Activated CD4-positive, alpha-beta T cell treated with anti-CD3 and anti-CD28 coated beads for 36 hours (primary cell): Measurements from ENCODE around the gene FLAD1. TPM values are rescaled to one million over a fixed set of nuclear protein-coding genes. Genes with fewer than 3 reads are reported as not detected.

Experiments
- ATAC-seq: fragments of 200-7000 bp; cut with Tn5 transposase; one replicate; pipeline ENCODE4 v1.10.0; 2021; ENCODE audit warnings: mild to moderate bottlenecking, moderate library complexity
- CTCF ChIA-PET: fragments of 350-600 bp; sonication (Branson Sonifier 250); formaldehyde crosslinking; loops from one replicate; lab custom pipeline; 2021; ENCODE audit warnings: antibody characterized with exemption; lab: Charles Lee
- POLR2A ChIA-PET: fragments of 350-600 bp; sonication (Branson Sonifier 250); formaldehyde crosslinking; loops from one replicate; lab custom pipeline; 2021; ENCODE audit warnings: antibody characterized with exemption, inconsistent platforms; lab: Charles Lee
- DNase-seq: peaks from one replicate; pipeline ENCODE4 v3.0.0-alpha.2; 2020
- H3K27ac Mint-ChIP-seq: one replicate; pipeline ENCODE4 v1.8.0; 2021; ENCODE audit warnings: mixed read lengths
- H3K27me3 Mint-ChIP-seq: one replicate; pipeline ENCODE4 v1.8.0; 2021; ENCODE audit warnings: mixed read lengths
- H3K36me3 Mint-ChIP-seq: one replicate; pipeline ENCODE4 v1.8.0; 2021; ENCODE audit warnings: low read depth, mixed read lengths
- H3K4me1 Mint-ChIP-seq: one replicate; pipeline ENCODE4 v1.8.0; 2021; ENCODE audit warnings: mixed read lengths
- H3K4me3 Mint-ChIP-seq: one replicate; pipeline ENCODE4 v1.8.0; 2021; ENCODE audit warnings: mild to moderate bottlenecking, moderate library complexity, mixed read lengths
- H3K9me3 Mint-ChIP-seq: one replicate; pipeline ENCODE4 v1.8.0; 2021; ENCODE audit warnings: low read depth, mixed read lengths
- intact Hi-C, 2 experiments: fragments of 100-400 bp; cut with DNase I in 1 of 2; cut with micrococcal nuclease in 1 of 2; formaldehyde crosslinking; loops; one replicate each; pipeline versions ENCODE4 v1.14.2 to v1.15.1; 2022 to 2024; cut with DNase I, micrococcal nuclease
- total RNA-seq, 2 experiments: library from RNA; stranded (reverse); gene quantifications; one replicate each; pipeline ENCODE4 v1.2.3, GENCODE V29; 2021

Gene FLAD1
- total RNA-seq, 2 experiments from 2014 or later = 38.0 to 42.4 TPM

GRCh38 chr1:155009742-155010141 is 26.6 kb downstream of the FLAD1 start:
- intact Hi-C loops = loop anchor here in 1 of 2 experiments (1.0 to 10.0 kb wide), 3 partner anchors 8 to 1495 kb away; partner anchors contain the start of genes MEF2D and PMF1
- Mint-ChIP-seq H3K27ac (peak overlapping the region; percentile 96), H3K36me3 (peaks cover 44% of the 10 kb centered on the region), H3K9me3 (no peaks in the 10 kb centered on the region), H3K4me1 (peaks cover 64% of the 10 kb centered on the region), H3K27me3 (no peaks in the 10 kb centered on the region), H3K4me3 (peak overlapping the region; percentile 99)
- ChIA-PET CTCF (interaction anchor here (0.5 to 1.0 kb wide), 3 partner anchors 11 to 94 kb away, joined by 3 to 4 read pairs (median 4); partner anchors contain the start of gene FLAD1), POLR2A (no interaction called here)
- DNase-seq = no peak
- ATAC-seq = no peak

- peak overlapping the region; percentile 99 for H3K4me3 Mint-ChIP-seq
- POLR2A ChIA-PET = interaction anchor here (0.6 kb wide), 1 partner anchor 29 kb away, joined by 3 read pairs; no protein-coding TSS in a partner anchor
- peak overlapping the region; percentile 96 for H3K27ac Mint-ChIP-seq
- H3K36me3 Mint-ChIP-seq = peaks cover 47% of the 10 kb centered on the region
- ATAC-seq (no peak), DNase-seq (peak; percentile 54)
- H3K4me1 Mint-ChIP-seq = peaks cover 67% of the 10 kb centered on the region
- intact Hi-C loops = no loop called here
- H3K27me3 Mint-ChIP-seq = no peaks in the 10 kb centered on the region
- CTCF ChIA-PET = interaction anchor here (0.9 to 1.8 kb wide), 3 partner anchors 11 to 165 kb away, joined by 3 to 7 read pairs (median 5); no protein-coding TSS in a partner anchor
- H3K9me3 Mint-ChIP-seq = no peaks in the 10 kb centered on the region
Measured at GRCh38 chr1:155010211-155010918, 27.2 kb downstream of the FLAD1 start.

GRCh38 chr1:155011004-155011416 is 27.9 kb downstream of the FLAD1 start:
- peaks cover 54% of the 10 kb centered on the region for H3K36me3 Mint-ChIP-seq
- peak overlapping the region; percentile 96 for H3K27ac Mint-ChIP-seq
- DNase-seq (no peak), ATAC-seq (no peak)
- CTCF ChIA-PET = interaction anchor here (0.9 to 1.8 kb wide), 3 partner anchors 12 to 165 kb away, joined by 3 to 7 read pairs (median 5); no protein-coding TSS in a partner anchor
- peak overlapping the region; percentile 99 for H3K4me3 Mint-ChIP-seq
- H3K4me1 Mint-ChIP-seq = peaks cover 67% of the 10 kb centered on the region
- POLR2A ChIA-PET = interaction anchor here (0.6 kb wide), 1 partner anchor 30 kb away, joined by 3 read pairs; no protein-coding TSS in a partner anchor
- no peaks in the 10 kb centered on the region for H3K9me3 Mint-ChIP-seq
- H3K27me3 Mint-ChIP-seq = no peaks in the 10 kb centered on the region
- intact Hi-C loops = no loop called here

GRCh38 chr1:155011437-155012025 is 28.4 kb downstream of the FLAD1 start:
- ATAC-seq = no peak
- intact Hi-C loops = no loop called here
- Mint-ChIP-seq H3K27me3 (no peaks in the 10 kb centered on the region), H3K27ac (peak overlapping the region; percentile 96), H3K4me3 (peak overlapping the region; percentile 99), H3K4me1 (peaks cover 67% of the 10 kb centered on the region), H3K36me3 (peaks cover 59% of the 10 kb centered on the region), H3K9me3 (no peaks in the 10 kb centered on the region)
- POLR2A ChIA-PET = no interaction called here
- DNase-seq = no peak
- CTCF ChIA-PET = interaction anchor here (0.6 to 1.8 kb wide), 5 partner anchors 12 to 192 kb away, joined by 3 to 8 read pairs (median 5); partner anchors contain the start of gene KRTCAP2

- no peaks in the 10 kb centered on the region for H3K9me3 Mint-ChIP-seq
- peak overlapping the region; percentile 99 for H3K4me3 Mint-ChIP-seq
- H3K27ac Mint-ChIP-seq = peak overlapping the region; percentile 82
- no peaks in the 10 kb centered on the region for H3K27me3 Mint-ChIP-seq
- CTCF ChIA-PET = interaction anchor here (0.6 to 6.1 kb wide), 5 partner anchors 11 to 192 kb away, joined by 3 to 86 read pairs (median 6); partner anchors contain the start of genes KRTCAP2 and ZBTB7B
- intact Hi-C loops = no loop called here
- DNase-seq (peak; percentile 76), ATAC-seq (peak; percentile 10)
- H3K4me1 Mint-ChIP-seq = peaks cover 65% of the 10 kb centered on the region
- H3K36me3 Mint-ChIP-seq = peaks cover 63% of the 10 kb centered on the region
- POLR2A ChIA-PET = no interaction called here
Measured at GRCh38 chr1:155012026-155012546, 28.9 kb downstream of the FLAD1 start.

- ChIA-PET CTCF (interaction anchor here (0.5 to 6.1 kb wide), 7 partner anchors 12 to 160 kb away, joined by 3 to 86 read pairs (median 4); partner anchors contain the start of genes KRTCAP2, LENEP and ZBTB7B), POLR2A (interaction anchor here (0.7 to 0.8 kb wide), 3 partner anchors 65 to 1354 kb away, joined by 3 to 4 read pairs (median 4); partner anchors contain the start of gene EFNA3)
- Mint-ChIP-seq H3K27ac (peak overlapping the region; percentile 82), H3K9me3 (no peaks in the 10 kb centered on the region), H3K27me3 (no peaks in the 10 kb centered on the region), H3K4me1 (peaks cover 65% of the 10 kb centered on the region), H3K36me3 (peaks cover 64% of the 10 kb centered on the region), H3K4me3 (peak overlapping the region; percentile 99)
- intact Hi-C loops = no loop called here
- DNase-seq (peak; percentile 31), ATAC-seq (no peak)
Measured at GRCh38 chr1:155012776-155013602, 29.8 kb downstream of the FLAD1 start.

GRCh38 chr1:155013632-155014031 is 30.5 kb downstream of the FLAD1 start:
- intact Hi-C loops = no loop called here
- H3K27ac Mint-ChIP-seq = peak overlapping the region; percentile 73

GRCh38 chr1:155014709-155015508 is 31.8 kb downstream of the FLAD1 start:
- ChIA-PET POLR2A (interaction anchor here (0.8 to 1.0 kb wide), 2 partner anchors 11 to 179 kb away, joined by 3 read pairs; no protein-coding TSS in a partner anchor), CTCF (interaction anchor here (0.8 to 6.1 kb wide), 11 partner anchors 8 to 680 kb away, joined by 3 to 86 read pairs (median 4); partner anchors contain the start of genes ADAM15, FLAD1, PBXIP1 and ZBTB7B)
- ATAC-seq (no peak), DNase-seq (no peak)
- Mint-ChIP-seq H3K4me3 (no peak overlapping the region), H3K27me3 (no peaks in the 10 kb centered on the region), H3K27ac (no peak overlapping the region), H3K36me3 (peaks cover 64% of the 10 kb centered on the region), H3K4me1 (peaks cover 76% of the 10 kb centered on the region), H3K9me3 (no peaks in the 10 kb centered on the region)
- intact Hi-C loops = loop anchor here in 1 of 2 experiments (5.0 kb wide), 1 partner anchor 37 kb away; the partner anchor contains the start of gene ADAM15

More at GRCh38 chr1:155013632-155014031, 30.5 kb downstream of the FLAD1 start:
- DNase-seq (peak; percentile 56), ATAC-seq (no peak)
- Mint-ChIP-seq H3K4me1 (peaks cover 64% of the 10 kb centered on the region), H3K36me3 (peaks cover 65% of the 10 kb centered on the region), H3K27me3 (no peaks in the 10 kb centered on the region), H3K9me3 (no peaks in the 10 kb centered on the region), H3K4me3 (peak overlapping the region; percentile 99)
- CTCF ChIA-PET = interaction anchor here (0.6 to 6.1 kb wide), 4 partner anchors 13 to 48 kb away, joined by 3 to 86 read pairs (median 5); partner anchors contain the start of genes LENEP and ZBTB7B
- POLR2A ChIA-PET = interaction anchor here (0.8 kb wide), 1 partner anchor 1355 kb away, joined by 4 read pairs; no protein-coding TSS in a partner anchor

- peak overlapping the region; percentile 53 for H3K4me3 Mint-ChIP-seq
- intact Hi-C loops = loop anchor here in 1 of 2 experiments (2.0 to 5.0 kb wide), 2 partner anchors 37 to 41 kb away; partner anchors contain the start of genes ADAM15 and CKS1B
- peaks cover 58% of the 10 kb centered on the region for H3K36me3 Mint-ChIP-seq
- no peaks in the 10 kb centered on the region for H3K9me3 Mint-ChIP-seq
- H3K27ac Mint-ChIP-seq = peak overlapping the region; percentile 66
- POLR2A ChIA-PET = interaction anchor here (0.8 to 1.6 kb wide), 2 partner anchors 9 to 11 kb away, joined by 3 to 7 read pairs; no protein-coding TSS in a partner anchor
- CTCF ChIA-PET = interaction anchor here (0.9 to 6.1 kb wide), 17 partner anchors 8 to 93 kb away, joined by 3 to 86 read pairs (median 4); partner anchors contain the start of genes ADAM15, FLAD1, PBXIP1 and ZBTB7B
- H3K27me3 Mint-ChIP-seq = no peaks in the 10 kb centered on the region
- H3K4me1 Mint-ChIP-seq = peaks cover 79% of the 10 kb centered on the region
- no peak for ATAC-seq
- peak; percentile 34 for DNase-seq
Measured at GRCh38 chr1:155015527-155016230, 32.5 kb downstream of the FLAD1 start.
